Neural cell (in vitro differentiated cells): ENCODE measurements around the gene CABCOCO1. TPM values are rescaled to one million over a fixed set of nuclear protein-coding genes. Genes with fewer than 3 reads are reported as not detected.
A peak's percentile ranks its signal among the peaks of the same experiment; 100 is the strongest.

Experiments
- H2AFZ ChIP-seq: fragments of 200-600, 300-800 bp; sonication (generic), shearing (Covaris generic); 2 replicates; pipeline ENCODE4 v1.6.0; 2014; ENCODE audit warnings: low read depth, mild to moderate bottlenecking, antibody characterized with exemption, low read length, moderate library complexity
- H3F3A ChIP-seq: fragments of 200-600 bp; shearing (Covaris generic); 2 replicates; pipeline ENCODE4 v1.6.1; 2016; ENCODE audit warnings: mild to moderate bottlenecking, moderate library complexity, mixed read lengths, antibody characterized with exemption, low read length; ENCODE audit not compliant: insufficient read depth, poor library complexity, severe bottlenecking
- H3K27ac ChIP-seq: fragments of 200-600, 300-800 bp; sonication (generic), shearing (Covaris generic); 2 replicates; pipeline ENCODE4 v1.5.1; 2014; ENCODE audit warnings: mild to moderate bottlenecking, low read length, moderate library complexity
- H3K27me3 ChIP-seq: fragments of 300-800, 200-600 bp; sonication (generic), shearing (Covaris generic); 2 replicates; pipeline ENCODE4 v1.6.0; 2014; ENCODE audit warnings: mild to moderate bottlenecking, low read depth, low read length, moderate library complexity; ENCODE audit not compliant: insufficient read depth
- H3K36me3 ChIP-seq: fragments of 300-800, 200-600 bp; sonication (generic), shearing (Covaris generic); 2 replicates; pipeline ENCODE4 v1.5.1; 2014; ENCODE audit warnings: mild to moderate bottlenecking, antibody characterized with exemption, low read length, moderate library complexity; ENCODE audit not compliant: insufficient read depth
- H3K4me2 ChIP-seq: fragments of 300-800, 200-600 bp; sonication (generic), shearing (Covaris generic); 2 replicates; pipeline ENCODE4 v1.6.0; 2014; ENCODE audit warnings: mild to moderate bottlenecking, low read length
- H3K4me3 ChIP-seq: fragments of 300-800, 200-600 bp; sonication (generic), shearing (Covaris generic); 2 replicates; pipeline ENCODE4 v1.5.1; 2014; ENCODE audit warnings: mild to moderate bottlenecking, low read length, moderate library complexity
- H3K79me2 ChIP-seq: fragments of 200-600 bp; shearing (Covaris generic); replicated peaks from 2 replicates; pipeline ENCODE4 v1.6.0; 2014; ENCODE audit warnings: mild to moderate bottlenecking, low read length, moderate library complexity; ENCODE audit not compliant: insufficient read depth
- H3K9ac ChIP-seq: fragments of 300-800, 200-600 bp; sonication (generic), shearing (Covaris generic); 2 replicates; pipeline ENCODE4 v1.6.1; 2016; ENCODE audit warnings: mild to moderate bottlenecking, low read length, mixed read lengths
- H3K9me2 ChIP-seq: fragments of 200-600 bp; shearing (Covaris generic); 2 replicates; pipeline ENCODE4 v1.6.1; 2016; ENCODE audit warnings: mild to moderate bottlenecking, low read length, mixed read lengths; ENCODE audit not compliant: insufficient read depth
- H3K9me3 ChIP-seq: fragments of 200-600, 300-800 bp; sonication (generic), shearing (Covaris generic); 2 replicates; pipeline ENCODE4 v1.6.1; 2016; ENCODE audit warnings: mild to moderate bottlenecking, mixed run types, low read length, moderate library complexity, mixed read lengths
- H4K20me1 ChIP-seq: fragments of 200-600 bp; shearing (Covaris generic); 2 replicates; pipeline ENCODE4 v1.6.1; 2016; ENCODE audit warnings: mild to moderate bottlenecking, mixed run types; ENCODE audit not compliant: insufficient read depth
- EP300 ChIP-seq: fragments of 450-650 bp; conservative IDR thresholded peaks from 2 replicates; pipeline ENCODE4 v1.6.1; 2014; ENCODE audit warnings: antibody characterized with exemption, mild to moderate bottlenecking, moderate library complexity; ENCODE audit not compliant: poor library complexity, severe bottlenecking
- EZH2 ChIP-seq: fragments of 200-600, 300-800 bp; shearing (Covaris generic), sonication (generic); IDR thresholded peaks from 2 replicates; pipeline ENCODE4 v1.6.1; 2014; ENCODE audit warnings: antibody characterized with exemption, low read length, borderline replicate concordance, mild to moderate bottlenecking; ENCODE audit not compliant: insufficient read depth, poor library complexity, severe bottlenecking
- MXI1 ChIP-seq: fragments of 450-650 bp; conservative IDR thresholded peaks from 2 replicates; pipeline ENCODE4 v1.6.1; 2014; ENCODE audit warnings: antibody characterized with exemption, mild to moderate bottlenecking; ENCODE audit not compliant: poor library complexity, severe bottlenecking
- POLR2AphosphoS5 ChIP-seq: IDR thresholded peaks from 2 replicates; pipeline ENCODE4 v1.6.1; 2012
- RAD21 ChIP-seq: fragments of 450-650 bp; conservative IDR thresholded peaks from 2 replicates; pipeline ENCODE4 v1.6.1; 2014; ENCODE audit warnings: antibody characterized with exemption, mild to moderate bottlenecking, moderate library complexity
- REST ChIP-seq: IDR thresholded peaks from 2 replicates; pipeline ENCODE4 v1.6.1; 2012; ENCODE audit warnings: borderline replicate concordance
- SMC3 ChIP-seq: fragments of 450-650 bp; conservative IDR thresholded peaks from 2 replicates; pipeline ENCODE4 v1.6.1; 2014; ENCODE audit warnings: antibody characterized with exemption, mild to moderate bottlenecking, moderate library complexity; ENCODE audit not compliant: poor library complexity
- TAF1 ChIP-seq: IDR thresholded peaks from 2 replicates; pipeline ENCODE4 v1.6.1; 2012; ENCODE audit warnings: low read depth
- polyA plus RNA-seq: library from polyadenylated mRNA; depleted of rRNA; stranded (reverse); fragments of >200 nt; gene quantifications from 2 replicates; pipeline ENCODE4 v1.2.3, GENCODE V29; 2014

CABCOCO1 gene
- polyA plus RNA-seq, 1 donor from 2014 or later: 0.31 TPM

- Histone ChIP-seq H3K27me3 (no peaks in the 10 kb centered on the region), H3F3A (no peaks in the 10 kb centered on the region), H3K79me2 (no peaks in the 10 kb centered on the region), H3K4me3 (no peak overlapping the region), H4K20me1 (no peaks in the 10 kb centered on the region), H3K36me3 (no peaks in the 10 kb centered on the region), H2AFZ (no peak overlapping the region), H3K9me3 (no peaks in the 10 kb centered on the region), H3K27ac (no peak overlapping the region), H3K4me2 (no peak overlapping the region), H3K9ac (no peak overlapping the region), H3K9me2 (no peaks in the 10 kb centered on the region)
- TF ChIP-seq SMC3 (no peak), EP300 (no peak), MXI1 (no peak), RAD21 (no peak), REST (no peak), POLR2AphosphoS5 (no peak)
Observed at GRCh38 chr10:61669849-61670248, 7.1 kb downstream of the CABCOCO1 start.

- Histone ChIP-seq H3K9me2 (no peaks in the 10 kb centered on the region), H3K9ac (no peak overlapping the region), H3K79me2 (no peaks in the 10 kb centered on the region), H3K27me3 (no peaks in the 10 kb centered on the region), H2AFZ (no peak overlapping the region), H3K4me3 (no peak overlapping the region), H4K20me1 (no peaks in the 10 kb centered on the region), H3K27ac (no peak overlapping the region), H3K9me3 (no peaks in the 10 kb centered on the region), H3K36me3 (no peaks in the 10 kb centered on the region), H3K4me2 (no peak overlapping the region), H3F3A (no peaks in the 10 kb centered on the region)
- TF ChIP-seq EP300 (peak; percentile 46), REST (peak; percentile 71), SMC3 (no peak)
Observed at GRCh38 chr10:61673360-61673759, 10.6 kb downstream of the CABCOCO1 start.

- Histone ChIP-seq H3K27ac (no peak overlapping the region), H3K9ac (no peak overlapping the region), H3K36me3 (no peaks in the 10 kb centered on the region), H3K4me3 (no peak overlapping the region), H4K20me1 (no peaks in the 10 kb centered on the region), H3K9me2 (no peaks in the 10 kb centered on the region), H3F3A (no peaks in the 10 kb centered on the region), H3K27me3 (no peaks in the 10 kb centered on the region), H3K4me2 (no peak overlapping the region), H3K9me3 (no peaks in the 10 kb centered on the region), H3K79me2 (no peaks in the 10 kb centered on the region), H2AFZ (no peak overlapping the region)
- TF ChIP-seq EP300 (no peak), POLR2AphosphoS5 (no peak), REST (no peak), SMC3 (no peak), EZH2 (no peak), RAD21 (no peak), MXI1 (no peak), TAF1 (no peak)
Observed at GRCh38 chr10:61682323-61682722, 19.6 kb downstream of the CABCOCO1 start.
